NCI-H2196 (cell line): Measurements from ENCODE around the gene GPR17.

Experiments
- DNase-seq: peaks from one replicate; lab custom pipeline; 2025; ENCODE audit not compliant: unreplicated experiment; lab: John Stamatoyannopoulos, UW

Gene GPR17

GRCh38 chr2:127629637-127630036 lies 16.3 kb upstream of the GPR17 start:
- no peak for DNase-seq

- DNase-seq: no peak
These were observed 15.7 kb upstream of the GPR17 start for GRCh38 chr2:127630096-127630863.

- no peak for DNase-seq
These were observed 15.0 kb upstream of the GPR17 start for GRCh38 chr2:127630864-127631540.

- DNase-seq: no peak
These were observed 14.4 kb upstream of the GPR17 start for GRCh38 chr2:127631541-127631996.

- no peak for DNase-seq
These were observed 13.9 kb upstream of the GPR17 start for GRCh38 chr2:127631997-127632581.

- no peak for DNase-seq
These were observed 13.1 kb upstream of the GPR17 start for GRCh38 chr2:127632592-127633489.

- no peak for DNase-seq
These were observed 12.3 kb upstream of the GPR17 start for GRCh38 chr2:127633556-127634065.

- DNase-seq: peak; percentile 37
These were observed 11.8 kb upstream of the GPR17 start for GRCh38 chr2:127634066-127634617.

GRCh38 chr2:127634626-127635379 lies 11.2 kb upstream of the GPR17 start:
- DNase-seq: no peak

GRCh38 chr2:127635380-127636237 lies 10.3 kb upstream of the GPR17 start:
- no peak for DNase-seq

- DNase-seq: no peak
These were observed 9.4 kb upstream of the GPR17 start for GRCh38 chr2:127636248-127637235.

GRCh38 chr2:127637236-127637630 lies 8.7 kb upstream of the GPR17 start:
- DNase-seq: no peak

GRCh38 chr2:127637725-127638252 lies 8.2 kb upstream of the GPR17 start:
- no peak for DNase-seq

- no peak for DNase-seq
These were observed 7.4 kb upstream of the GPR17 start for GRCh38 chr2:127638361-127639110.

- DNase-seq: no peak
These were observed 6.9 kb upstream of the GPR17 start for GRCh38 chr2:127639111-127639474.

GRCh38 chr2:127640082-127641072 lies 5.6 kb upstream of the GPR17 start:
- DNase-seq: no peak
